Right ventricle myocardium superior (tissue), 1 donor: Measurements from ENCODE around the gene MICU2. TPM values are rescaled to one million over a fixed set of nuclear protein-coding genes. Genes with fewer than 3 reads are reported as not detected.

Experiments used
- ATAC-seq: fragments of 200-7000 bp; cut with Tn5 transposase; one replicate; pipeline ENCODE4 v1.9.1; 2020; ENCODE audit warnings: mild to moderate bottlenecking; ENCODE audit not compliant: poor library complexity
- DNase-seq: peaks from one replicate; pipeline ENCODE4 v3.0.0-alpha.2; 2020
- intact Hi-C: fragments of 100-400 bp; cut with DNase I; formaldehyde crosslinking; loops from one replicate; pipeline ENCODE4 v1.11.2; 2022
- total RNA-seq: library from RNA; stranded (reverse); fragmentation: NEBNext Ultra II Directional; extraction: Animal tissue kit (Norgen Biotek cat#: 25700); gene quantifications from one replicate; pipeline ENCODE4 v1.2.1, GENCODE V29; 2021
- donor health status: DM: no; HTN: yes; CAD: no; lungs with severe emphysema.

Gene MICU2
- total RNA-seq, 1 donor from 2014 or later: 58.6 TPM

DNA sequence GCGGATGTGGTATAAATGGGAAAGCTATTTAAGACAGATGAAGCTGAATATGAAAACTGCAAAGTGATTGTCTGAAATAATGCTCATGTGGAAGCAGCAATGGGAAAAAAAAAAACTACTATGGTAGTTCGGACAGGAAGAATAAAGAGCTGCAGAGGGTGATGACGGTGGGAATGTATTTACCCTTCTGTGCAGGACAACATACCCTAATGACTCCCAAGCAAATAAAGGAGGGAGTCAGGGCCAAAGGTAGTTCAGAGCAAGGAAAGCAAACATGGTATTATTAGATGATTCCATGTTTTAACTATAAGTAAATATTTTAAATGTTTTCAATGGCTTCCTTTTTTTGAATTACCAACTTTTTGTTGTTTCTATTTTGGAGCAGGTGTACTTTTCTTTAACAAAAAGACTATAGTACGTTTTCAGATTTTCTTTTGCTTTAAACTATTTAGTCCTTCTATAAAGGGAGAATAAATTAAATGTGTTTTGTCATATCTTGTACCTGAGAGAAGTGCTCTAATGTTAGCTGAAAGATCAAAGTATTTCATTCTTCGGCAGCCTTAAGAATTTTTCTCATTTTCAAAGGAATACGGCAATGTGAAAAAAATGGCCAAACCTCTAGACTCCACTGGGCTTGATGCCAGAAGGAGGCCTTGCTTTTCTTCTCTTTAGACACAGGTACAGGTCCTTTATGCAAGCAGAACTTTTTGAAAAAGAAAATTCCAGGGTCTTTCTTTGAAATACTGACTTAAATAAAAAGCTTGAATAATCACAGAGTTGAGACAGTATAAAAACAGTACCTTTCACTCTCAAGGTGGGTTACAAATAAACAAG lies 77.0 kb downstream of the MICU2 start:
- DNase-seq (no peak), ATAC-seq (no peak)
- intact Hi-C loops: no loop called here

GRCh38 chr13:21522847-21523246 lies 81.1 kb downstream of the MICU2 start:
- intact Hi-C loops: no loop called here
- no peak for ATAC-seq

DNA sequence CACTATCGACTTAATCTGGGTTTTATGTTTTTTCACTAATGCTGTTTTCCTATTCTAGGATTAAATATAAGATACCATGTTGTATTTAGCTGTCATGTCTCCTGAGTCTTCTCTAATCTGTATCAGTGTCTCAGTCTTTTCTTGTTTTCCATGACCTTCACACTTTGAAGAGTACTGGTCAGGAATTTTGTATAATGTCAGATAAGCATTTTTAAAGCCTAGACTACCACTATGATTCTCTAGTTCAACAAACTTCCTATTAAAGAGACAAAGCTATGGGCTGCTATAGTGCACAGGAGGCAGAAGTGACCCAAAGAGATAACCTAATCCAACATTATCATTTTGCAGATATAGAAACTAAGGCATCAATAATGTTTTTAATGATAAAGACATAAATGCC lies 81.8 kb downstream of the MICU2 start:
- ATAC-seq (no peak), DNase-seq (no peak)
- intact Hi-C loops: no loop called here

More at GRCh38 chr13:21522847-21523246, 81.1 kb downstream of the MICU2 start:
- DNase-seq: no peak

DNA sequence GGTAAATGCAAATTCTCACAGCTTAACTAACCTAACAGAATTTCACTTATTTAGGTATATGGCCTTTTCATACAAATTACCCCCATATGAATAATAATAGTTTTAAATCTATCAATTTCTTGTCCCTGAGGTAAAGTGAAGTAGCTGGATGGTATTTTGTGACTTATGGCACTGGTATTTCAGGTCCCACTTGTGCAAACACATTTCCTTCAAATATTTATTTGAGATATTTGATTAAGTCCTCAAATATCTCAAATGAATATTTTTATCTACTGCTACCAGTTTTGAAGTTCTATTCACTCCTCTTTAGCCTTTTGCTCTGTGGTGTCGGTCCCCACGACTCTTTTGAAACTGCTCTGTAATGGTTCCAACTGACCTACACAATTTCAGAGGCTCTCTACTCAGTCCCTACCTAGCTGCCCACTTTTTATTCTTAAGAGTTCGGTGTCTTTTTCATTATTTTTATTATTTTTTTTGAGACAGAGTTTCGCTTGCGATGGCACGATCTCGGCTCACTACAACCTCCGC lies 85.3 kb downstream of the MICU2 start:
- intact Hi-C loops: no loop called here
- DNase-seq (no peak), ATAC-seq (no peak)

- ATAC-seq (no peak), DNase-seq (no peak)
- intact Hi-C loops: no loop called here
These were observed 86.4 kb downstream of the MICU2 start for GRCh38 chr13:21517576-21517975.

- ATAC-seq (no peak), DNase-seq (no peak)
- intact Hi-C loops: no loop called here
These were observed 87.2 kb downstream of the MICU2 start for GRCh38 chr13:21516805-21517204.

DNA sequence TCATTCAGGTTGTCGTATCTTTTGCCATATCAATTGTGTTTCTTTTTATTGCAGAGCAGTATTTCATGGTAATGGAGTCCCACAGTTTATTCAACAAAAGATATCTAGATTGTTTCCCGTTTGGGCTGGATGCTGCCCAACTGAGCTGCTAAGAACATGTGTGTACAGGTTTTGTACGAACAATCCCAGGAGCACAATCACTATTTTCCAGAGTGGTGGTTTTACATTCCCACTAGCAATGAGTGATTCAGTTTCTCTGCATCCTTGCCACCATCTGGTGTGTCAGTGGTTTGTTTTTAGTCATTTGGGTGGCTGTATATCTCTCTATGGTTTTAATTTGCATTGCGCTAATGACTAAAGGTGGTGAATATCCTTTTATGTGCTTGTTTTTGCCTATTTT lies 92.1 kb downstream of the MICU2 start:
- DNase-seq (no peak), ATAC-seq (no peak)
- intact Hi-C loops: no loop called here

- ATAC-seq: no peak
- no peak for DNase-seq
- intact Hi-C loops: no loop called here
These were observed 99.6 kb downstream of the MICU2 start for GRCh38 chr13:21504379-21504778.

GRCh38 chr13:21501686-21502085 lies 102.3 kb downstream of the MICU2 start:
- ATAC-seq (no peak), DNase-seq (no peak)
- intact Hi-C loops: no loop called here

GRCh38 chr13:21486322-21486721 lies 117.6 kb downstream of the MICU2 start:
- DNase-seq (no peak), ATAC-seq (no peak)
- intact Hi-C loops: no loop called here

GRCh38 chr13:21483748-21484147 lies 120.2 kb downstream of the MICU2 start:
- DNase-seq (no peak), ATAC-seq (no peak)
- intact Hi-C loops: no loop called here

- DNase-seq (no peak), ATAC-seq (peak; percentile 14)
- intact Hi-C loops: no loop called here
These were observed 122.6 kb downstream of the MICU2 start for GRCh38 chr13:21481359-21481758.

DNA sequence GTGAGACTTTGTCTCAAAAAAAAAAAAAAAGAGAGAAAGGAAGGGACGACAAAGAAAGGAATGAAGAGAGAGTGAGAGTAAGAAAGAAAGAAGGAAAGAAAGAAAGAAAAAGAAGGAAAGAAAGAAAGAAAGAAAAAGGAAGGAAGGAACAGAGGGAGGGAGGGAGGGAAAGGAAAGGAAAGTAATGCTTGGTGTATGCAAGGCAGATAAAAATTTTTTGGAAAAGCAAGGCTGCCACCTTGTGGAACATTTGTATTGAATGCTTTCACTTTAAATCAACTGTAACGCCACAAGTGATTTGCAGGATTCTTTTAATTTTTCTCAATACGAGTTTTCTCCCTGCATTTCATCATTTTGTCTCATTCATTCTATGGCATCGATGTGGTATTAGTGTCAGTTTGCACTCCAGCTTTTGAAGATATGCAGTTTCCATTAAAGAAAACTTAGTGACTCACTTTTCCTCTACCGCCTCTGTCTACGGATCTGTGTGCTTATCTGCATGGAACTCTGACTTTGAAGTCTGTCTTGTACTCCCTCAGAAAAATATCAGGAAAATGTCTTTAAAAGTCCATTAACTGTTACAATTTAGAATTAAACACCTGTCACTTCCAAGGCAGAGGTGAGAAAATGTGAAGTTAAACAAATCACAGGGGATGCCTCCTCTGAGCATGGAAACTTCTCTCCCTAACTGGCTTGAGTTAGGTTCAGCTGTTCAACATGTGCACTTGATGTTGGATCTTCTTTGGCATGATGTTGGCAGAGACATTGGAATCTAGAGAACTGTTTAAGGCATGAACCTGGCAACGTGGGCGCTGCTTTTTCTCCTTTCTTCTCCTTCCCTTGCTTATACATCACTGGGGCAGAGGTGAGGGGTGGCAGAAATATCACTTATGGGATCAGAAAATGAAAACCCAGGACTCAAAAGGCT lies 124.8 kb downstream of the MICU2 start:
- DNase-seq: no peak
- intact Hi-C loops: loop anchor here (5.0 to 10.0 kb wide), 3 partner anchors 182 to 534 kb away; no protein-coding TSS in a partner anchor

DNA sequence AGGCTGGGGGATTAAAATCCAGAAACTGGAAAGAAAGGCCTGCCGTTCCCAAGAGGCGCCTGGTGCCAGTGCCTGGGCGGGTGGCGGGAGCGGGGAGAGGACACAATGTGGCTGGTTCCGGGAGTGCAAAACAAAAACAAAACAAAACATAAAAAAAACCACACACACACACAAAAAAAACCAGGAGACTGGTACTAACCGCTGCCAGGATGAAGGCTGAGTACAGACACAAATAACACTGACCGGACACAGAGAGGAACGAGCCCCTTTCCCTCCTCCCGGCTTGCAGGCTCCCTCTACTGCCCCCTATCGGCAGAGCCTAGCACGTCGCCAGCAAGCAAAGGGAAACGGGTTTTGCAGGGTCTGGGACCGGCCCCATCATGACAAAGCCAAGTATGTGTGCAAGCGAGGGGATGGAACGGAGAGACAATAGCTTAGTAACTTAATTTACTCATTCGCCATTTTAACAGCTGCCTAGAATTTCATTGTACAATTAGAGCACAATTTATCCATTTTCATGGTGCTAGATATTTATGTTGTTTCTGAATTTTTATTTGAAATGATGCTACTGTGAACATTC lies 127.0 kb downstream of the MICU2 start:
- intact Hi-C loops: loop anchor here (5.0 to 10.0 kb wide), 3 partner anchors 180 to 532 kb away; no protein-coding TSS in a partner anchor
- ATAC-seq (peak; percentile 89), DNase-seq (peak; percentile 88)

More for the DNA sequence above, 124.8 kb downstream of the MICU2 start:
- ATAC-seq: peak; percentile 78

DNA sequence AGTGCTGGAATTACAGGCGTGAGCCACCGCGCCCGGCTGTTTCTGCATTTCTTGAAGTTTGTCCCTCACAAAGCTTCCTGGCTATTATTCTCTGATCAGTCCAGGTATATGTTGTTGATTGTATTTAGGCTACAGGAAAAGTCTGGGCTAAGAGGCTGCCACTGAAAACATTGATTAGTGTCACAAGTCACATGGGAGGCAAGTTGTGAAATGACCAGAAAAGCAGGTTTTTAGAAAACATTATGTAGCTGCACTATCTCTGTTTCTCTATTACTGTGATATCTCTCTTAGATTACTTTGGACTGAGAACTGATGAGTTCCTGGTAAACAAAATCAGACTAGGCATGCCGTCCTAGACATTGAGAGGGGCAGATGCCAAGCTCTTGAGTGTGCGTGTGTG lies 128.9 kb downstream of the MICU2 start:
- ATAC-seq (no peak), DNase-seq (no peak)
- intact Hi-C loops: loop anchor here (5.0 to 10.0 kb wide), 3 partner anchors 178 to 530 kb away; no protein-coding TSS in a partner anchor

- intact Hi-C loops: loop anchor here (10.0 kb wide), 2 partner anchors 356 to 526 kb away; no protein-coding TSS in a partner anchor
- ATAC-seq (no peak), DNase-seq (no peak)
These were observed 133.2 kb downstream of the MICU2 start for GRCh38 chr13:21470785-21471184.

DNA sequence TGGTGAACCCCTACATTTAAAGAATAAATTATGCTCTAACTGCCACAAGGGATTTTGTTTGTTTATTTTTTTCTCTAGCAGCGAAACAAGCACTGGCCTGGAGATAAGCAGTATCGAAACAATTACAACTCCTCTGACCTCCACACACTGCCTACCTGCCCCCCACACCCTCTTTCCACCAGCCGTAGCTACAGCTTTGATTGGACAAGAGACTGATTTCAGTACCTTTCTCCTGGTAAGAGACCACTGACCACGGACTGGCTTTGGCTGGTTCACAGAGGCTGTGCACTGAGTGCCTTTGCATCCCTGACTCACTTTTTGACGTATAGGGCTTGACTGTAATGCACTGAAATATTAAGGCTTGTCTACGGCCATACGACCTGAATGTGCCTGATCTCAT lies 137.4 kb downstream of the MICU2 start:
- no peak for DNase-seq
- intact Hi-C loops: no loop called here
- no peak for ATAC-seq

DNA sequence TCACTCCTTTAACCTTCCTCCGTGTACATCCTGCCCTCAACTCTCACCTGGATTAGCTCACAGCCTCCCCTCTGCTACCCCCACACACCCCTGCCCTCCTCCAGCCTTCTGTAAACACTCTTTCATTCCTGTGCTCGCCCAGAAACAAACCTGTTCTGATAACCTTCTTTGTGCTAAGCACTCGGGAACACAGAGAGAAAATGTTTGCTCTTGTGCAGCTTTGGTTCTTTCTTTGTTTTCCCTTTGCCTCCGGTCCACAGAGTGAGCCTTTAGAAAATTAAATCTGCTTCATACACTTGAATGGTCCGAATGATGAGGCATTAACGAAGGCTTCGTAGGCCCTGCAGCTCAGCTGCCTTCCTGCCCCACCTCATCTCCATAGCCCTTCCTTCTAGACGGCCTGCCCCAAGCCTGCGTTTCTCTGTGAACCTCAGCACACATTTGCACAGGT lies 138.2 kb downstream of the MICU2 start:
- DNase-seq: no peak
- intact Hi-C loops: no loop called here
- no peak for ATAC-seq

GRCh38 chr13:21463424-21463823 lies 140.5 kb downstream of the MICU2 start:
- DNase-seq: no peak
- no peak for ATAC-seq
- intact Hi-C loops: no loop called here
